Activated T-cell treated with anti-CD3 and anti-CD28 coated beads, Interleukin-2, amount 50 U/mL, for 4 hours (primary cell): ENCODE data around the gene KIFAP3. TPM values are rescaled to one million over a fixed set of nuclear protein-coding genes. Genes with fewer than 3 reads are reported as not detected.
"Not testable (repeated sequence)": the region's sequence is repeated elsewhere in the genome, so short reads cannot be mapped to it uniquely, and the experiment has no call there.

Source experiments
- ATAC-seq, 2 donors: fragments of 200-7000 bp; cut with Tn5 transposase; one replicate each; pipeline ENCODE4 v1.10.0; 2021
- DNase-seq: peaks from one replicate; pipeline ENCODE4 v3.0.0-alpha.2; 2020
- H3K27me3 Mint-ChIP-seq: one replicate; pipeline ENCODE4 v1.8.0; 2021; ENCODE audit warnings: low read depth, mixed read lengths
- H3K36me3 Mint-ChIP-seq: one replicate; pipeline ENCODE4 v1.8.0; 2022; ENCODE audit warnings: mixed read lengths; ENCODE audit not compliant: insufficient read depth
- H3K4me1 Mint-ChIP-seq: one replicate; pipeline ENCODE4 v1.8.0; 2021; ENCODE audit warnings: low read depth, mixed read lengths
- H3K4me3 Mint-ChIP-seq: one replicate; pipeline ENCODE4 v1.8.0; 2021; ENCODE audit warnings: mild to moderate bottlenecking, moderate library complexity, mixed read lengths
- H3K9me3 Mint-ChIP-seq: one replicate; pipeline ENCODE4 v1.8.0; 2021; ENCODE audit warnings: mixed read lengths
- total RNA-seq, 3 donors: library from RNA; stranded (reverse); gene quantifications; one replicate each; pipeline ENCODE4 v1.2.1, GENCODE V29; 2021

The KIFAP3 gene
- total RNA-seq, 3 donors from 2014 or later, result 8.4 to 10.1 (median 9.1) TPM

DNA sequence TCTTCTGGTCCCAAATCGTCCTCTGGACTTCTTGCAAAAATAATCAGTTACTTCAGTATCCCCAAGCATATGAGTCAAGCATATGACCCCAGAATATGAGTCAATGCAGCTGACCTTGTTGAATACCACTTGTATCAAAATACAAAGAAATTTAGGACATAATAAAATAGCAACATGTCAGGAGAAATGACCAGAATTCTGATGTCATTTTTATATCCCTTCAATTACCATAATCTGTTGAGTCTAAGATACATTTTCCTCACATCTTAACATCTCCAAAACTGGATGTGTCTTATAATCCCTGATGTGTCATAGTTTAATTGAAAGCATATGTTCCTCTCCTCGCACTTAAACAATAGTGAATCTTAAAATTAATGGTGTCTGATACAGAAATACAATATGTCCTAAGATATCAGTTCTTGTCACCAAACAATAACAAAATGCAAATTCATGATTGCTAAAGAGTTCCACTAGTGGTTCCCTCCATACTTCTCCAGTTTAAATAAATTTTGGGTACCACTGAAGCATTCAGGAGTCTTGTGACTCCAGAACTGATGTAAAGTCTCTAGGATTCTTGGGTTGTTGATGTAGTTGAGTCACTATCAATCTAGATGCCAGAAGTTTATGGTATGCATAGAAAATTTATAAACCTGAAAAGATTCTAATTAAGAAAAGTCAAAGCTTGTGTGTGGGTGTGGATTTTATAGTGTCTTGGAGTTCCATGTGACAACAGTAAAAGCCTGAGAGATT lies 41.8 kb downstream of the KIFAP3 start:
- DNase-seq, result no peak
- no peak for ATAC-seq
- Mint-ChIP-seq H3K36me3 (peaks cover 31% of the 10 kb centered on the region), H3K9me3 (peaks cover 1% of the 10 kb centered on the region), H3K4me1 (peaks cover 2% of the 10 kb centered on the region), H3K4me3 (no peak overlapping the region), H3K27me3 (no peaks in the 10 kb centered on the region)

DNA sequence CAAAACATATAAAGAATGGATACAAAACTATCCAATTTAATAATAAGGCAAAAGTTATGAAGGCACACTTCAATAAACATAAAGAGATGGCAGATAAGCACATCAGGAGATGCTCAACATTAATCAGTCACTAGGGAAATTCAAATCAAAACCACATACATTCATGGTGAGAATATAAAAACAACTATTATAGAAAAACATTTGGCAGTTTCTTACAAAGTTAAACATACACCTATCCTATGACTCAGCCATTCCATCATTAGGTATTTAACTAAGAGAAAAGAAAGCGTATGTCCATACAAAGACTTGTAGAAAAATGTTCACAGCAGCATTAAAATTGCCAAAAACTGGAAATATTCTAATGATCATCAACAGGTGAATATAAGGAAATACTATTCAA lies 44.3 kb downstream of the KIFAP3 start:
- H3K4me3 Mint-ChIP-seq, result no peak overlapping the region
- peaks cover 2% of the 10 kb centered on the region for H3K4me1 Mint-ChIP-seq
- no peaks in the 10 kb centered on the region for H3K27me3 Mint-ChIP-seq
- peaks cover 8% of the 10 kb centered on the region for H3K9me3 Mint-ChIP-seq
- no peak for DNase-seq
- H3K36me3 Mint-ChIP-seq, result peaks cover 38% of the 10 kb centered on the region
- ATAC-seq, result no peak

DNA sequence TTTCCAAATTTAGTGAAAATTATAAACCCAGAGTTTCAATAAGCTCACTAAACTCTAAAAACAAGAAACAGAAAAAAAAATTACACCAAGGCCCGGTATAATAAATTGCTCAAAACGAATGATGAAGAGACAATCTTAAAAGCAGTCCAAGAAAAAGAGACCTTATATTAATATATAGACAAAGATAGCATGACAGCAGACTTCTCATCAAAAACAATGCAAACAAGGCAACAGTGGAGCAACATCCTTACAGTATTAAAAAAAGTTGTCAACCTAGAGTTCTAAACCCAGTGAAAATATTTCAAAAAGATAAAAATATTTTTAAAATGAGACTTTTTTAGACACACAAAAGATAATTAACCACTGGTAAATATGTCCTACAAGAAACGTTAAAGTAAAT lies 46.7 kb downstream of the KIFAP3 start:
- ATAC-seq, result no peak
- peaks cover 8% of the 10 kb centered on the region for H3K9me3 Mint-ChIP-seq
- H3K27me3 Mint-ChIP-seq, result no peaks in the 10 kb centered on the region
- DNase-seq, result no peak
- peaks cover 2% of the 10 kb centered on the region for H3K4me1 Mint-ChIP-seq
- H3K36me3 Mint-ChIP-seq, result peaks cover 37% of the 10 kb centered on the region
- H3K4me3 Mint-ChIP-seq, result no peak overlapping the region

DNA sequence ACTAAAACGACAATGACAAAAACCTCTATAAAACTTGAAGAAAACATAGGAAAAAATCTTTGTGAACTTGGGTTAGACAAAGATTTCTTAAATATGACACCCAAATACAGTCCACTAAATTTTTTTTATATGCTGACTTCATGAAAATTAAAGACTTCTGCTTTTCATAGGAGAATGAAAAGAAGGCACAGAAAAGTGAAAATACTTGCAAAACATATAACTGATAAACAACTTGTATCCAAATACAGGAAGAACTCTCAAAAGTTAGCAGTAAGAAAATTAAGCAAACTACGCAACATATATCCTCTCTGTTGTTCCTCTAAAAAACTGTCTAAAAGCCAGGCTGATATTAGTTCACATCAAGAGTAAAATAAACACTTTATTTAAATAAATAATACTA lies 53.6 kb downstream of the KIFAP3 start:
- H3K4me3 Mint-ChIP-seq, result no peak overlapping the region
- DNase-seq, result no peak
- no peaks in the 10 kb centered on the region for H3K4me1 Mint-ChIP-seq
- peaks cover 9% of the 10 kb centered on the region for H3K9me3 Mint-ChIP-seq
- H3K27me3 Mint-ChIP-seq, result no peaks in the 10 kb centered on the region
- ATAC-seq, result no peak
- peaks cover 31% of the 10 kb centered on the region for H3K36me3 Mint-ChIP-seq

DNA sequence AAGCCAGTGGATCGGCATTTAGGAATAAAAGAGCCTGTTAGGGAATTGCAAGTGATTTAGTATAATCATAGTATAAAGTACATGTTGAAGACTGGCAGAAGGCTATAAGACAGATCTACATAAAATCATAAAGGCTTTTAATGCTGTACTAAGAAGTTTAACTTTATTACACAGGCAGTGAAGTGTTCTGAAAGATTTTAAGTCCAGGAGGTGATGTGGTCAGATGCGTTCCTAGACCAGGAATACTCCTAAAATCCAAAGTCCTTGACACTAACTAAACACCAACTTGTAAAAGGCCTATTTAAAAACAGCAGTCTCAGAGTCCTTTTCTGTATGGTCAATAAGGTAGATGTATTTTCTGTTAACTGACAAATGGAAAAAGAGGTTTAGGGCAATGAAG lies 57.0 kb downstream of the KIFAP3 start:
- no peak for DNase-seq
- Mint-ChIP-seq H3K36me3 (peaks cover 36% of the 10 kb centered on the region), H3K4me1 (no peaks in the 10 kb centered on the region), H3K9me3 (peaks cover 9% of the 10 kb centered on the region), H3K4me3 (no peak overlapping the region), H3K27me3 (no peaks in the 10 kb centered on the region)
- ATAC-seq, result no peak

DNA sequence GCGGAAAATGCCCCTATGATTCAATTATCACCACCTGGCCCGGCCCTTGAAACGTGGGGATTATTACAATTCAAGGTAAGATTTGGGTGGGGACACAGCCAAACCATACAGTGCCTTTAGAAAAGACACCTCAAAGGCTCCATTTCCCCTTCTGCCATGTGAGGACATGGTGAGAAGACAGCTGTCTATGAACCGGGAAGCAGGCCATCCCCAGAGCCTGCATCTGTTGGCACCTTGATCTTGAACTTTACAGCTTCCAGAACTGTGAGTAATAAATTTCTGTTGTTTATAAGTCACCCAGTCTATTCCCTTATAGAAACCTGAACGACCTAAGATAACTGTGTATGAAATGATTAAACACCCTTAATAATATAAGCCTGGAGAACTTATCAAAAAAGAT lies 61.6 kb downstream of the KIFAP3 start:
- DNase-seq (no peak), ATAC-seq (no peak)
- no peaks in the 10 kb centered on the region for H3K27me3 Mint-ChIP-seq
- no peaks in the 10 kb centered on the region for H3K9me3 Mint-ChIP-seq
- H3K36me3 Mint-ChIP-seq, result peaks cover 39% of the 10 kb centered on the region
- no peaks in the 10 kb centered on the region for H3K4me1 Mint-ChIP-seq
- H3K4me3 Mint-ChIP-seq, result no peak overlapping the region

DNA sequence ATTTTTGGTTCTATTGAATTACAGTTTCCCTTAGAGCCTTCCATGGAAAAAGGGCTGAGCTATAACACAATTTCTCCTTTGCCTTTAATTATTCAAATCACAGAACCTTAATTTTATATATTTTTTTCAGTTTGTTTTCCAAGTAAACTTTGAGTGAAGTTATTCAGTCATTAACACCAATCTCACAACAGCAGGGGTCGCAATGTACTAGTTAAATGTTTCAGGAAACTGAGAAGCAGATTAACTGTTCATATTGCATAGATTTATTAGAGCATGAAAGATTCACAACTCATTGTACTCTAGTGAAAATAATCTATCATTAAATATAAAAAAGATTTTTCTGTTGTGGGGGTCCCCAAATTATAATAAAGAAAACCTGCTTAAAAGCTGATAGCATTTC lies 64.1 kb downstream of the KIFAP3 start:
- ATAC-seq (no peak), DNase-seq (no peak)
- peaks cover 32% of the 10 kb centered on the region for H3K36me3 Mint-ChIP-seq
- H3K9me3 Mint-ChIP-seq, result no peaks in the 10 kb centered on the region
- no peak overlapping the region for H3K4me3 Mint-ChIP-seq
- H3K27me3 Mint-ChIP-seq, result no peaks in the 10 kb centered on the region
- no peaks in the 10 kb centered on the region for H3K4me1 Mint-ChIP-seq

DNA sequence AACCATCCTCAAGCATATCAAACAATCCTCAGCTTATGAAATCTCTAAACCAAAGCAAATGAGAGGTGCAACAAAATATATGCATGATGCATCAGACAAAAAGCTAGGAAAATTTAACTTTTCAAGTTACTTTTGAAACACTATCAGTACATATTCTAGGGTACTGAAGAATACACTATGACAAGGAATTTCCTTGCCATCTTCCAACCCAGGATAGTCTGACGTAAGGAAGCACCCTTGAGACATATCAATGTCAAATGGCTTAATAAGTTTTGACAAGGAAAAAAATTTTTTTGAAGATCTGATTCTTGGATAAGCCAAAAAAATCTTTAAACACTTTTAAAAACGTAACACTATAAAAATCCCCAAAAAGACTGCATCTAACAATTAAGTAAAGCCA lies 64.9 kb downstream of the KIFAP3 start:
- no peak overlapping the region for H3K4me3 Mint-ChIP-seq
- no peaks in the 10 kb centered on the region for H3K9me3 Mint-ChIP-seq
- DNase-seq (no peak), ATAC-seq (no peak)
- peaks cover 30% of the 10 kb centered on the region for H3K36me3 Mint-ChIP-seq
- no peaks in the 10 kb centered on the region for H3K27me3 Mint-ChIP-seq
- H3K4me1 Mint-ChIP-seq, result no peaks in the 10 kb centered on the region

DNA sequence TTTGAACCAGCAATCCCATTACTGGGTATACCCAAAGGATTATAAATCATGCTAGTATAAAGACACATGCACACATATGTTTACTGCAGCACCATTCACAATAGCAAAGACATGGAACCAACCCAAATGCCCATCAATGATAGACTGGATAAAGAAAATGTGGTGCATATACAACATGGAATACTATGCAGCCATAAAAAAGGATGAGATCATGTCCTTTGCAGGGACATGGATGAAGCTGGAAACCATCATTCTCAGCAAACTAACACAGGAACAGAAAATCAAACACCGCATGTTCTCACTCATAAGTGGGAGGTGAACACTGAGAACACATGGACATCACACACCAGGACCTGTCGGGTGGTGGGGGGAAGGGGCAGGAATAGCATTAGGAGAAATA lies 65.8 kb downstream of the KIFAP3 start:
- peaks cover 25% of the 10 kb centered on the region for H3K36me3 Mint-ChIP-seq
- H3K27me3 Mint-ChIP-seq, H3K4me1 Mint-ChIP-seq, DNase-seq, H3K4me3 Mint-ChIP-seq, H3K9me3 Mint-ChIP-seq, ATAC-seq: not testable (repeated sequence)

DNA sequence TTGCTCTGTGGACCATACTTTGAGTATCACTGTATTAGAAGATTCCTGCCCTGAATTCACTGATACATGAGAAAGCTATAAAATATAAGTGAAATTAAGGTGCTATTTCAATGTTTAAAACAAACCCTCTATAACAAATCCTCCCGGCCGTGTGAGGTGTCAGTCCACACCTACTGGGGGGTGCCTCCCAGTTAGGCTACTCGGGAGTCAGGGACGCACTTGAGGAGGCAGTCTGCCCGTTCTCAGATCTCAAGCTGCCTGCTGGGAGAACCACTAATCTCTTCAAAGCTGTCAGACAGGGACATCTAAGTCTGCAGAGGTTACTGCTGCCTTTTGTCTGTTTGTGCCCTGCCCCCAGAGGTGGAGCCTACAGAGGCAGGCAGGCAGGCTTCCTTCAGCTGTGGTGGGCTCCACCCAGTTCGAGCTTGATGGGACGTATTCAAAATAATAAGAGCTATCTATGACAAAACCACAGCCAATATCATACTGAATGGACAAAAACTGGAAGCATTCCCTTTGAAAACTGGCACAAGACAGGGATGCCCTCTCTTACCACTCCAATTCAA lies 71.1 kb downstream of the KIFAP3 start:
- H3K9me3 Mint-ChIP-seq, H3K4me1 Mint-ChIP-seq, DNase-seq, H3K4me3 Mint-ChIP-seq, H3K27me3 Mint-ChIP-seq, ATAC-seq: not testable (repeated sequence)
- peaks cover 20% of the 10 kb centered on the region for H3K36me3 Mint-ChIP-seq

DNA sequence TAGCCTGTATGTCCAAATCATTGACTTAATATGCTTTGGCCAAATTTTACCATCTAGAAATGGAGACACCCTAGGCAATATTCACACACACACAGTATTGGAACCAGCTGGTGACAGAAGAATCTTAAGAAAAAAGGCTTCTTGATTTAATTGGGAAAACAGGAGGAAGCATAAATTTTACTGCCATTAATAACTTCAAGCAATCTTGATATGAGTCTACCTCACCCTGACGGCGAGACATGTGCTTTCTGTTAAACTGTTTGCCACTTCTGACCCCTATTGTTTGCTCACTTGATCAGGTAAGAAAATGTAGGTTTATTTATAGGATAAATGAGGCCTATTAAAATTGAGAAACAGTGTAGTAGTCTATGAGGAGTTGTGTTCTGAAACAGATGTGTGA lies 73.2 kb downstream of the KIFAP3 start:
- Mint-ChIP-seq H3K27me3 (no peaks in the 10 kb centered on the region), H3K36me3 (peaks cover 16% of the 10 kb centered on the region), H3K4me1 (no peaks in the 10 kb centered on the region)

DNA sequence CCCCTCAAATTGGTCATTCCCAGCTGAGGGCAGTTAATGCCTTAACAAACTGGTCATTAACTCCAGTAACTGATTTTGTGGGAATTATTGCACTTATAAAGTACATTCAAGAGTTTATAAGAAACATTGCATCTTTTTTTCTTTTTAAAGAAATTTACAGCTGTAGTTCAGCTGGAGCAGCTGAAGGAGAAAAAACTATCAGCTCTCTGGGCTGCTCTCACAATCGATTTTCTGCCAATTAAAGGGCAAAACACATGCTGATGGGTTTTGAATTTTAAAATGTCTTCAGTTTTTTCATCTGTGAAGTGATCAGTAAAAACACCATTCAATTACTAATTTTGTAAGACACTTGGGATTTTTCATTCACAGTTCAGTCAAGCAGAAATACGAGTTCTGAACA lies 74.7 kb downstream of the KIFAP3 start:
- Mint-ChIP-seq H3K27me3 (no peaks in the 10 kb centered on the region), H3K9me3 (no peaks in the 10 kb centered on the region), H3K4me1 (no peaks in the 10 kb centered on the region), H3K4me3 (no peak overlapping the region), H3K36me3 (peaks cover 16% of the 10 kb centered on the region)
- ATAC-seq, result no peak
- no peak for DNase-seq

More for the DNA sequence above, 73.2 kb downstream of the KIFAP3 start:
- no peak overlapping the region for H3K4me3 Mint-ChIP-seq
- DNase-seq, result no peak
- no peaks in the 10 kb centered on the region for H3K9me3 Mint-ChIP-seq
- ATAC-seq, result no peak

DNA sequence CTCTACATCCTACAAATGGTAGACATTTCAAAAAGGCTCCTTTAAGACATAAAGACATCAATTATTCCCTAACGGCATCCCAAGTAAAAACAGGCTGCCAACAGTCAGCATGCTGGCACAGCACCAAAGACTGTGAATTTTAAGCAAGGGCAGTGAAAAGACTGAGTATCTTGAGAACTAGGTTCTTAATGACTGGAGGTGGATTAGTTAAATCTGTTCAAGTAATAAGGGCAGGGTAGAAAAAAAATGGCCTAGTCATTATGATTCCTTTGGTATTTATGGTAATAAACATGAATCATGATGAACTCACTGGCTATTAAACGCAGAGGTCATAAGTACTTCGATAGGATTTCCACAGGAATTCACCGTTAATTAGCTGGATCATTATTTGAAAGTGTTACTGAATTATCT lies 75.2 kb downstream of the KIFAP3 start:
- no peaks in the 10 kb centered on the region for H3K9me3 Mint-ChIP-seq
- no peak overlapping the region for H3K4me3 Mint-ChIP-seq
- H3K36me3 Mint-ChIP-seq, result peaks cover 16% of the 10 kb centered on the region
- H3K4me1 Mint-ChIP-seq, result no peaks in the 10 kb centered on the region
- no peak for ATAC-seq
- DNase-seq, result no peak
- H3K27me3 Mint-ChIP-seq, result no peaks in the 10 kb centered on the region

DNA sequence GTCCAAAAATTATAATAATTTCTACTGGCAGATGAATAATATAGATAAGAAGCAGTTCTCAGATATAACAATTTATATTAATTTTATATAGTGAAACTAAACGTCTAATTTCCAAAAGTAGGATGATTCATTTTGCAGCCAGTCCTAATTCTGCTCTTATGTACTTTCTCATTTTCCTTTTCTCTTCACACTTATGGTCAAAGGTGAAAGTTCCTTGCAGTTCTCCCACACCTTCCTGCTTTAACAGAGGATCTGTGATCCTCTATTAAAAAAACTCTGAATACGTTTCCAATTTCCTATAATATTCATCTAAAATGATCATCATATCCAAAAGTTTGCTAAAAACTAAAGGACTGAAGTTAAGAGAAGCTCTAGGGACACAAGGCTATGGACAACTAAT lies 78.5 kb downstream of the KIFAP3 start:
- no peak overlapping the region for H3K4me3 Mint-ChIP-seq
- DNase-seq (no peak), ATAC-seq (no peak)
- H3K4me1 Mint-ChIP-seq, result no peaks in the 10 kb centered on the region
- no peaks in the 10 kb centered on the region for H3K9me3 Mint-ChIP-seq
- H3K27me3 Mint-ChIP-seq, result no peaks in the 10 kb centered on the region
- H3K36me3 Mint-ChIP-seq, result peaks cover 12% of the 10 kb centered on the region

DNA sequence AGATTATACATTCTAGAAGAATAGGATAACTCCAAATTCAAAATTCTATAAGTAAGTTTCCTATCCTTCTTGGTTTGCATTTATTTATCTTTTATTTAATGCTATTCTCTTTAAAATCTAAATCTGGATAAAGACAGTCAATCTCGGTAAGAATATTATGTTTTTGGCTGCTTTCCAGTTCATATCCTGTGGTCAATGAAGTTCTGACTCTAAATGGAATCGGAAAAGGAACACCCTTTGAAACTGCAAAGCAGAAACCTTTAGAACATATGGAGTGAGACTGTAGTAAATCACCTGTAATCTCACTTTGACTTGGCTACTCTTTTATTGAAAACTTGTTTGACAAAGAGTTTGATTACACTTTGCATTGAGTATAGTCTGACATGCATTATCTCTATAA lies 85.2 kb downstream of the KIFAP3 start:
- H3K36me3 Mint-ChIP-seq, result peaks cover 15% of the 10 kb centered on the region
- DNase-seq (no peak), ATAC-seq (no peak)
- H3K4me1 Mint-ChIP-seq, result no peaks in the 10 kb centered on the region
- no peak overlapping the region for H3K4me3 Mint-ChIP-seq
- no peaks in the 10 kb centered on the region for H3K9me3 Mint-ChIP-seq
- H3K27me3 Mint-ChIP-seq, result no peaks in the 10 kb centered on the region
